ENCODE measurements around the gene LMX1B. TPM values are rescaled to one million over a fixed set of nuclear protein-coding genes. Genes with fewer than 3 reads are reported as not detected.
"Not testable (repeated sequence)": the region's sequence is repeated elsewhere in the genome, so short reads cannot be mapped to it uniquely, and the experiment has no call there.

Gene LMX1B
- total RNA-seq, 6 donors from 2014 or later = 0.14 to 0.40 TPM; not detected in 4

DNA sequence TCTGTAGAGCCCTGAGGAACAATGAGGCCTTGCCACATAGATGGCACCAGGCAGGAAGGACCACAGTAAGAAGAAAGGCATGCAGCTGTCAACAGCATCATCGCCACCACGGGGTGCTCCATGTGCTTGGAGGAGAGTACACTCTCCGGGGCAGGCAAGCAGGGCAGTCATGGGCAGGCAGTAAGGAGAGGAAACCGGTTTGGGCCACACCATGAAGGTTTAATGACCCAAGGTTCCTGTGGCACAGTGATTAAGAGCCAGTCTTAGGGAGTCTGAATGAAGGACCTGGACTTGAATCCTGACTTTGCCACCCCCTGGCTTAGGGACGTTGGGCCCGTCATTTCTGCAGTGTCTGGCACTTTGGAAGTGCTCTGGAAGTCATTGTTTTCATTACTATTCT lies 110.5 kb downstream of the LMX1B start:
- no peak for DNase-seq
- H3K4me3 ChIP-seq = no peak overlapping the region
- TF ChIP-seq, protein P1, sequence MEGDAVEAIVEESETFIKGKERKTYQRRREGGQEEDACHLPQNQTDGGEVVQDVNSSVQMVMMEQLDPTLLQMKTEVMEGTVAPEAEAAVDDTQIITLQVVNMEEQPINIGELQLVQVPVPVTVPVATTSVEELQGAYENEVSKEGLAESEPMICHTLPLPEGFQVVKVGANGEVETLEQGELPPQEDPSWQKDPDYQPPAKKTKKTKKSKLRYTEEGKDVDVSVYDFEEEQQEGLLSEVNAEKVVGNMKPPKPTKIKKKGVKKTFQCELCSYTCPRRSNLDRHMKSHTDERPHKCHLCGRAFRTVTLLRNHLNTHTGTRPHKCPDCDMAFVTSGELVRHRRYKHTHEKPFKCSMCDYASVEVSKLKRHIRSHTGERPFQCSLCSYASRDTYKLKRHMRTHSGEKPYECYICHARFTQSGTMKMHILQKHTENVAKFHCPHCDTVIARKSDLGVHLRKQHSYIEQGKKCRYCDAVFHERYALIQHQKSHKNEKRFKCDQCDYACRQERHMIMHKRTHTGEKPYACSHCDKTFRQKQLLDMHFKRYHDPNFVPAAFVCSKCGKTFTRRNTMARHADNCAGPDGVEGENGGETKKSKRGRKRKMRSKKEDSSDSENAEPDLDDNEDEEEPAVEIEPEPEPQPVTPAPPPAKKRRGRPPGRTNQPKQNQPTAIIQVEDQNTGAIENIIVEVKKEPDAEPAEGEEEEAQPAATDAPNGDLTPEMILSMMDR (IDR thresholded peaks at IDR 0.05) = no peak
- TF ChIP-seq POLR2A (IDR thresholded peaks at IDR 0.05) = no peak
- no peak for TF ChIP-seq POLR2AphosphoS5 (IDR thresholded peaks at IDR 0.05)
- no peak for TF ChIP-seq EP300 (IDR thresholded peaks at IDR 0.05)
- no peaks in the 10 kb centered on the region for H3K9me3 ChIP-seq
- WGBS, 2 donors = 48 to 64% methylated on average over 6 of the region's 6 CpGs
- peaks cover 0 to 16% (median 6%) of the 10 kb centered on the region in 4 donors for H3K27me3 ChIP-seq
- no peaks in the 10 kb centered on the region for H3K36me3 ChIP-seq
- ATAC-seq (ENCODE audit: low FRiP score in 2 of 2) = no peak
- H3K27ac ChIP-seq = no peak overlapping the region
- peaks cover 16 to 41% (median 29%) of the 10 kb centered on the region in 4 donors for H3K4me1 ChIP-seq

DNA sequence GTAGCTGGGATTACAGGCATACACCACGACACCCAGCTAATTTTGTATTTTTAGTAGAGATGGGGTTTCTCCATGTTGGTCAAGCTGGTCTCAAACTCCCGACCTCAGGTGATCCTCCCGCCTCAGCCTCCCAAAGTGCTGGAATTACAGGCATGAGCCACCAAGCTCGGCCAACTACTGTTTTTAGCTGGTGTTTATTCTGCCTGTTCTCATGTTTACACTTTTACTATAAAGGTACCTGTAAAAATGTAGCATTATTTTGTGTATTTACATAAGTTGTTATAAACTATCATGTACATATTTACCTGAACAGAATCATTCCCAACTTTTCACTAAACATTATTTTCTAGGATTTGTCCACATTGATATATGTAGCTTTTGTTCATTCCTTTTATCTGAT lies 111.8 kb downstream of the LMX1B start:
- H3K4me1 ChIP-seq = peaks cover 11 to 29% (median 17%) of the 10 kb centered on the region in 4 donors
- not testable (repeated sequence) for H3K36me3 ChIP-seq; H3K27ac ChIP-seq; H3K4me3 ChIP-seq; DNase-seq; H3K9me3 ChIP-seq; ATAC-seq (ENCODE audit: low FRiP score in 2 of 2)
- peaks cover 0 to 16% (median 6%) of the 10 kb centered on the region in 4 donors for H3K27me3 ChIP-seq
- 76 to 79% methylated on average over 4 of the region's 4 CpGs for WGBS, 2 donors

DNA sequence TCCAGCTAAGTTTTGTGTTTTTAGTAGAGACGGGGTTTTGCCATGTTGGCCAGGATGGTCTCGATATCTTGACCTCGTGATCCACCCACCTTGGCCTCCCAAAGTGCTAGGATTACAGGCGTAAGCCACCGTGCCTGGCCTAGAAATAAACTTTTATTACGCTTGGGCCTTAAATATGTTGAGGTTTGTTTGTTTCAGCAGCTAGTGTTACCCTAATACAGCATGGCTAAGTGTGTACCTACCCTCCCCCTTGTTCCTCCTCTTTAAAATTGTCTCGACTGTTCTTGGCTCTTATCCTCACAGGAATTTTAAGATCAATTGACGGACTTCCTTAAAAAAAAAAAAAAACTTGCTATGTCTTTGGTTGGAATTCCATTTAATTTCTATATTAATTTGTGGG lies 114.5 kb downstream of the LMX1B start:
- not testable (repeated sequence) for H3K27ac ChIP-seq; DNase-seq; ATAC-seq (ENCODE audit: low FRiP score in 2 of 2); H3K4me1 ChIP-seq; H3K27me3 ChIP-seq; H3K9me3 ChIP-seq; H3K4me3 ChIP-seq; H3K36me3 ChIP-seq
- WGBS, 2 donors = 88 to 89% methylated on average over 8 of the region's 8 CpGs

DNA sequence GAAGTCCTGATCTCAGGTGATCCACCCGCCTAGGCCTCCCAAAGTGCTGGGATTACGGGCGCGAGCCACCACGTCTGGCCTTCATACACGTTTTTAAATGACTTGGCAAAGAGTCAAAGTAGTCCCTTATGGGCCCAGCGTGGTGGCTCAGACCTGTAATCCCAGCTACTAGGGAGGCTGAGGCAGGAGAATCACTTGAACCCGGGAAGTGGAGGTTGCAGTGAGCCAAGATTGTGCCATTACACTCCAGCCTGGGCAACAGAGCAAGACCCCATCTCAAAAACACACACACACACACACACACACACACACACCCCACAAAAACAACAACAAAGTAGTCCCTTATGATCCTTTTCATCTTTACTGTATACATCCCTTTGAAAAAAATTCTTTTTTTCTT lies 116.9 kb downstream of the LMX1B start:
- not testable (repeated sequence) for H3K27me3 ChIP-seq; H3K4me3 ChIP-seq; H3K4me1 ChIP-seq; ATAC-seq (ENCODE audit: low FRiP score in 2 of 2); H3K36me3 ChIP-seq; DNase-seq; H3K27ac ChIP-seq; H3K9me3 ChIP-seq
- 84 to 85% methylated on average over 7 to 8 of the region's 8 CpGs for WGBS, 2 donors

DNA sequence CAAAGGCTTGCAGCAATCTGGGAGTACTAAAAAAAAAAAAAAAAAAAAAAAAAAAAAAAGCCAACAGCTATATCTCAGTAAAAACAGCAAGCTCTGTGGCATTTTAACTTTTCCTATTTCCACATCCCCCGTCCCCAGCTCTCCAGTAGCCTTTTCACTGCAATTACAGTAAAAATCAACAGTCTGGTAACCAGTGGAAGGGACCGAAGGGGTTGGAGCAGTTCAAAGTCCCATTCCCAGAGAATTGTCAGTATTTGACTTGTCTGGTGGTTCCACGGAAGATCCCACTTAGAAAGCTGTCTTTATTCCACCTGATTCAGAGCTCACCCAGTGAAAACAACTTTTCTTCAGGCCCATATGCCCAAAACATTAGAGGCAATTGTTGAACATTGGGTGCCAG lies 119.3 kb downstream of the LMX1B start:
- DNase-seq (no peak), ATAC-seq (ENCODE audit: low FRiP score in 2 of 2) (no peak)
- Histone ChIP-seq H3K4me1 (no peaks in the 10 kb centered on the region), H3K27ac (no peak overlapping the region), H3K36me3 (no peaks in the 10 kb centered on the region), H3K4me3 (no peak overlapping the region), H3K27me3 (no peaks in the 10 kb centered on the region), H3K9me3 (peaks cover 8 to 10% (median 10%) of the 10 kb centered on the region in 4 donors)
- WGBS, 2 donors = 72 to 82% methylated on average over 3 of the region's 3 CpGs
- TF ChIP-seq EP300 (IDR thresholded peaks at IDR 0.05) = no peak
- TF ChIP-seq, protein P1 (IDR thresholded peaks at IDR 0.05) = no peak
- no peak for TF ChIP-seq POLR2AphosphoS5 (IDR thresholded peaks at IDR 0.05)
- TF ChIP-seq POLR2A (IDR thresholded peaks at IDR 0.05) = no peak

DNA sequence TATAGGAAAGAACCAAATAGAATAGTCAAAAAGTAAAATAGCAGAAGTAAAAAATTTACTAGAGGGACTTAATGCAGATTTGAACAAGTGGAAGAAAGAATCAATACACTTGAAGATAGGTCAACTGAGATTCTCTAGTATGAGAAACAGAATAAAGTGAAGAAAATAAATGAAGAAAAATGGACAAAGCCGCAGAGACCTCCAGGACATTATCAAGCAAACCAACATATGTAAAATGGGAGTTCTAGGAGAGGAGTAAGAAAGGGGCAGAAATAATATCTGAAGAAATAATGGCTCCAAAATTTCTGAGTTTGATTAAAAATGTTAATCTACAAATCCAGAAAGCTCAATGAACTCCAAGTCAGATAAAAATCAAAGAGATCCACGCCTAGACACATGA lies 121.1 kb downstream of the LMX1B start:
- Histone ChIP-seq H3K4me3 (no peak overlapping the region), H3K27me3 (no peaks in the 10 kb centered on the region), H3K9me3 (peaks cover 8 to 10% (median 10%) of the 10 kb centered on the region in 4 donors), H3K27ac (no peak overlapping the region), H3K4me1 (no peaks in the 10 kb centered on the region), H3K36me3 (no peaks in the 10 kb centered on the region)
- no peak for TF ChIP-seq POLR2A (IDR thresholded peaks at IDR 0.05)
- TF ChIP-seq, protein P1 (IDR thresholded peaks at IDR 0.05) = no peak
- TF ChIP-seq EP300 (IDR thresholded peaks at IDR 0.05) = no peak
- no peak for TF ChIP-seq POLR2AphosphoS5 (IDR thresholded peaks at IDR 0.05)
- ATAC-seq (ENCODE audit: low FRiP score in 2 of 2) (no peak), DNase-seq (no peak)
- WGBS, 2 donors = 87 to 89% methylated on average over 2 of the region's 2 CpGs

All from upper lobe of left lung (tissue), 6 donors.